C4-2B (cell line): ENCODE data around the gene EMP1.

Source experiments
- H3K27ac ChIP-seq: fragments of 450-650 bp; 2 replicates; pipeline ENCODE4 v1.5.1; 2017
- ZFX ChIP-seq: fragments of 450-650 bp; IDR thresholded peaks from 2 replicates; pipeline ENCODE4 v1.6.1; 2017
- TF ChIP-seq, protein P1 (sequence below): fragments of 450-650 bp; conservative IDR thresholded peaks from 2 replicates; pipeline ENCODE4 v1.5.1; 2017; ENCODE audit warnings: mild to moderate bottlenecking

Gene EMP1

DNA sequence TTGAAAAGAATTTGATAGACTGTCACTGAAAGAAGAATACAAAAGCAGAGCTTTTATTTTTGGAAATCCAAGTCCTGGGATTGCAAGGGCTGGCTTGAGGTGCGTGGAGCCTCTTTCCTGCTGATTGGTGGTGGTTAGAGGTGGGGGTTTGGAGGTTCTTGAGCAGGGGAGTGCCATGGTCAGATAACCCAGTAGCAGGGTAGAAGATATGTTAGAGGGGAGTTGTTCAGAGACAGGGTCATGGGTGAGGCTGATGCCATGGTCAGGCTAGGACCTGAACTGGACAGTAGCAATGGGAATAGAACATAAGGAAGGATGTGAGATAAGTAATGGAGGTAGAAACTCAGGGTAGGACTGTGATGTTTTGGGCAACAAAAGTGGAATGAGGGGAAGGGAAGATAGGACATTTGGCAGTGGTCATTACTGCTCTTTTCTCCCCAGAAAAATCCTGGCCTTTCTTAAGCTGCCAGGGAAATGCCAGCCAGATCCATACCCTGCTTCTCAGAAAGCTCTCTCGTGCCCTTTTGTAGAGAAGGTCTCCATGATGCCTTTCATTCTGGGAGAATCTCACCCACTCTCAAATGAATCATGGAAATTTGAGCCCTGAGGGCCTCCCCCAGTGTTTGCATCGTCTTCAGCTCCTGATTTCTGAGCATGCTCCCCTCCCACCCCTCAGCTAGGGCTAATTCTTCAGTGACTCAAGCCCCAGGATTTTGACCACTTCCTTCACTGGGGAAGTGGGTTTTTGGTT, 9.5 kb downstream of the EMP1 start:
- TF ChIP-seq, protein P1, sequence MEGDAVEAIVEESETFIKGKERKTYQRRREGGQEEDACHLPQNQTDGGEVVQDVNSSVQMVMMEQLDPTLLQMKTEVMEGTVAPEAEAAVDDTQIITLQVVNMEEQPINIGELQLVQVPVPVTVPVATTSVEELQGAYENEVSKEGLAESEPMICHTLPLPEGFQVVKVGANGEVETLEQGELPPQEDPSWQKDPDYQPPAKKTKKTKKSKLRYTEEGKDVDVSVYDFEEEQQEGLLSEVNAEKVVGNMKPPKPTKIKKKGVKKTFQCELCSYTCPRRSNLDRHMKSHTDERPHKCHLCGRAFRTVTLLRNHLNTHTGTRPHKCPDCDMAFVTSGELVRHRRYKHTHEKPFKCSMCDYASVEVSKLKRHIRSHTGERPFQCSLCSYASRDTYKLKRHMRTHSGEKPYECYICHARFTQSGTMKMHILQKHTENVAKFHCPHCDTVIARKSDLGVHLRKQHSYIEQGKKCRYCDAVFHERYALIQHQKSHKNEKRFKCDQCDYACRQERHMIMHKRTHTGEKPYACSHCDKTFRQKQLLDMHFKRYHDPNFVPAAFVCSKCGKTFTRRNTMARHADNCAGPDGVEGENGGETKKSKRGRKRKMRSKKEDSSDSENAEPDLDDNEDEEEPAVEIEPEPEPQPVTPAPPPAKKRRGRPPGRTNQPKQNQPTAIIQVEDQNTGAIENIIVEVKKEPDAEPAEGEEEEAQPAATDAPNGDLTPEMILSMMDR = no peak
- no peak for TF ChIP-seq ZFX
- no peak overlapping the region for H3K27ac ChIP-seq

DNA sequence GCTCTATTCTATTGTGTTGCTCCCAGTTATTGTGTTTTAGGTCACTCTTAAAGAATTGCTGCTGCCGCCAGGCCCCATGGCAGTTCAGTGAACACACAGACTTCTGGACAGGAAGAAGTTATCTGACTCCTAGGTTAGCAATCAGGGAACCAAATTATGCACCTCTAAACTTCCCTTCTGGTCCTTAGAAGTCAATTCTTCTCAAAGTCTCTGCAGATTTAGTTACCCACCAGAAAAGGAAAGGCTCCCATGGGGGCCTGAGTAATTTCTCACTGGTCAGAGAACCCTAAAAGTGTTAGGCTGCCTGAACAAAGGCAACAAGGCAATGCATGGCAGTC, 10.0 kb downstream of the EMP1 start:
- H3K27ac ChIP-seq = no peak overlapping the region
- TF ChIP-seq, protein P1 = no peak
- no peak for TF ChIP-seq ZFX

DNA sequence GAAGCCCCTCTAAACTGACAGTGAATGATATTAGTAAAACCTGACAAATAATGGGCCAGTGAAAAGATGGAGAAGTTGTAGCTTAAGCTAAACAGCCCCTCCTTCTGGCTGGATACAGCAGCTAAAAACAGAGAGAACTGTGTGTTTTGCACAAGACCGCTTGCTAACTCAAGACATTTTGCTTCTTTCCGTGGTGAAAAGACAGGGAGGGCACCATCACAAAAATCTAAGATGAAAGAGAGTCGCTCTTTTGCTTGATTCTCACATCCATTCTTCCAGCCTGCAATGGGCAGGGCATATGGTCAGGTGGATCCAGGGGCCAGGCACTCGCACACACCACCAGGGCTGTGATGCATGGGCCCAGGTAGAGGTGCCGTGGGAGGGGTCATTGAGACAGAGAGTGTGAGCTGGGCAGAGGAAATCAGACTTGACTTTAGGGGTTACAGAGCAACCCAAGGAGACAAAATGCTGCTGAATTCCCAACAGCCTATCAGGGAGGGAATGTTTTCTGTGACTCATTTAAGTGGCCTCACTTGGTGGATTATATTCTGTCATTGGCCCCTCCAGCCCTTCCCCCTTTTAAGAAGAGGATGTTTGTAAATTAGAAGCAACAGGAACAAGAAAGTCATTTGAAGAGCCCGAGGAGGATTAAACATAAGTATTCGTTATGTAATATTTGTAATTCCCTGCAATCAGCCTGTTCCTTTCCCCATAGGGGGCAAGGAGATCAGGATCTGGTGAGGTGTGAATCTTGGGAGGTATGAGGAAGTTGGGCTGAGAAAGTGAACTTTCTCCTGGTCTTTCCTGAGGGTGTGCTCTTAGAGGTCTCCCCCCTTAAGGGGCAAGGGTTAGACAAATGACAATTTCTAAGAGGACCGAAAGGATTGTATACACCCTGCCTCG, 12.3 kb downstream of the EMP1 start:
- H3K27ac ChIP-seq = no peak overlapping the region
- TF ChIP-seq ZFX = no peak
- TF ChIP-seq, protein P1 = peak; percentile 71

DNA sequence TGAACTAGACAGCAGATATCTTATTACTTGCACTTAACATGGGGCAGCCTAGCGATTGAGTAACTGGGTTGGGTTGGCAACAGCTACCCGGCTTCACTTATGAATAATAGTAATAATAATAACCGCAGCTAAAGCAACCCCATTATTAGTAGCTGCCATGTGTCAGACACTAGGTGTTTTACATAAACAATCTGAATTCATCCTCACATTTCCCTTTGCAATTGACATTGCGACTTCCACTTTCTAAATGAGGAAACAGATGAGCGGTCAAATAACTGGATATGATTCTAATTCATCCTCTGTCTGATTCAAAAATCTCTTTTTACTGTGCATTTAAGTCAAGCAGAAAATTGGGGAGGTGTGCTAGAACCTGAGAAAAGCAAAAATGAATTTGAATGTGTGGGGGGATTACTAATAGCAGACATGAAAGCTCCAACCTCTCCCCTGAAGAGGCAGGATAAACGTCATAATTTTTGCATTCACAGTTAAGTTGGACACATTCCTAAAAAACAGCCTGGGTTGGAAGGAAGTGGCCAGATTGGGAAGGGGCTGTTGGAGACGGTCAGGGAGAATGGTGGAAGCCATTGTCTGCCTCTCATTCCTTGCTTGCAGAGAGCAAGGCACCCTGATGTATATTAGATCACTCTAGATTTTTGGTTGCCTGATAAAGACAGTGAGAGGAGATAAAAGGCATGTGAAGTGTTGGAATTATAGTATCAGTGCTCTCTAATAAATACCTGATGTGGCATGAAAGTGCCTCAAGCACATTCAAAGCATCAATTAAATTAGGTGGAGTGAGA, 13.1 kb downstream of the EMP1 start:
- H3K27ac ChIP-seq = no peak overlapping the region
- TF ChIP-seq, protein P1 = no peak
- no peak for TF ChIP-seq ZFX

DNA sequence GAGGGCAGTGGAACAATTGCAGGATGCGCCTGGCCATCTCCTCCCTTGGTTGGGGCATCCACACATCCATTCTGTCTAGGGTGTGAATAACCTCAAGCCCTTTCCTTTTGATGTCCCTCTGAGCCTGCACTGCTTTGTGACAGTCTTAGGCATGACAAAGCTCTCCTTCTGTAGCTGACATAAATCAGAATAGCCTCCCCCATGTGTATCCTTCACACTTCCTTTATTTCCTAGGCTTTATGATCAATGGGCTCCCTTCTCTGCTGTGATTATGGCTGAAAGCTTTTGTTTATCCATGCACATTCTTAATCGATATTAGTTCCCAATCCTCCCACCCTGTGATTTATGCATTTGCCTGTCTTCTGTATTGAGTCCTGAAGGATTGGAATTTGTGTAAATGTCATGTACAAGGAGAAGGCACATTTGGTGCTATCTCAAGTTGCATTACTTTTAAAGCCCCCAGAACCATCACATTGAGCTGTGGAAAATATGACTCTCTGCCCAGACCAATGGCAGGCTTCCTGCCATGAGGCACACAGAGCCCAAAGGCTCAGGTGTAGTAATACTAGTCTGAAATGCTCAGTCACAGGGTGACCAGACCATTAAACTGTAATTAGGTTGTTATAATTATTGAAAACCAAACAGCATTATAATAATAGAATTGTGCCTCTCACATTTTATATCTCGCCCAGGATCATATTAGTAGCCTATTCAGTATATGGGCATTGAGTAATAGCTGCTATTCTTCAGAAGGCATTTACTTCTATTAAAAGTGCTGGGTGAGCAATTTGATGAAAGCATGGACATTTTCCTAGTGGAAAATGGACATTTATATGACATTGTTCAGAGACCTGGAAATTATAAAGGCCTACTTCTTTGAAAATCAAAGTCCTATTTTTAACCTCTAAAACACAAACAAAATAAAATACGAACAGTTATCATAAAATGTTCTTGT, 14.0 kb downstream of the EMP1 start:
- TF ChIP-seq, protein P1 = no peak
- TF ChIP-seq ZFX = no peak
- no peak overlapping the region for H3K27ac ChIP-seq

DNA sequence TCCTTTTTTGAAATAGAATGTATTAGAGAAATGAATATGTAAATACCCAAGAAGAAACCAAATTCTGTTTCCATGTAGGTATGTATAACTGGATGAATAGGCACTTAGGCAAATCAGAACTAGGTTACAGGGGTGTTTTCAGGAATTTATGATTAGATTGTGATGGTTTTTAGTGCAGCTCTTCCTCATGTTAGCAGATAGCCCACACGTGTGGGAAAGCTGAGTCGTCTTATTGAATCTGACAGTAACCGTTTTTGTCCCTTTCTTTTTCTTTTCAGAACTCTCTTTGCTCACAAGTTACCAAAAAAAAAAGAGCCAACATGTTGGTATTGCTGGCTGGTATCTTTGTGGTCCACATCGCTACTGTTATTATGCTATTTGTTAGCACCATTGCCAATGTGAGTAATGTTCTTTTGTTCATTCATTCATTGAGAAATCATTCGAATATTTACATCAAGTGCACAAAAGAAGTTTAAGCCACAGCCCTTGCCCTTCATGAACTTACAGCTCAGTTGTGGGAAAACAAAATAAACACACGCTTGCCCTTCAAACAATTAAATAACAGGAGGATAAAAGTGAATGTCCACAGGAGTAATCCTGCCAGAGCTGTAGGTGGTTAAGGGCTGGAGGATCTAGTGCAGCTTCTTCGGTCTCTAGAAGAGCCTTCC, 14.8 kb downstream of the EMP1 start:
- no peak overlapping the region; the same call in 1 of the 2 replicates for H3K27ac ChIP-seq
- TF ChIP-seq ZFX = no peak
- TF ChIP-seq, protein P1 = no peak
